Measurements from ENCODE around the gene DSCAM. TPM values are rescaled to one million over a fixed set of nuclear protein-coding genes. Genes with fewer than 3 reads are reported as not detected.

Gene DSCAM
- total RNA-seq, 8 experiments from 2014 or later: 0.05 to 8.7 (median 4.4) TPM

- in situ Hi-C loops (cut with MboI; ENCODE audit: low pct_unique_long_range_greater_than_20kb in 2 of 9, low sequenced_read_pairs in 9 of 9, unreplicated experiment in 9 of 9): no loop called here
- WGBS, 10 experiments: 21 to 80% (median 33%) methylated on average over 1 to 2 of the region's 2 CpGs; no CpG with 5 or more reads in 5 of the 10 experiments
- no peak for ATAC-seq (replicated peaks in 6 of 8)
These were observed 878.9 kb downstream of the DSCAM start for GRCh38 chr21:39968010-39968409.

GRCh38 chr21:39966786-39967185, 880.2 kb downstream of the DSCAM start:
- 10 to 100% (median 60%) methylated on average over 1 to 3 of the region's 3 CpGs; no CpG with 5 or more reads in 5 of the 10 experiments for WGBS, 10 experiments
- no peak for ATAC-seq (replicated peaks in 6 of 8)
- in situ Hi-C loops (cut with MboI; ENCODE audit: low pct_unique_long_range_greater_than_20kb in 2 of 9, low sequenced_read_pairs in 9 of 9, unreplicated experiment in 9 of 9): no loop called here

More at GRCh38 chr21:39968010-39968409, 878.9 kb downstream of the DSCAM start:
- H3K4me3 ChIP-seq: no peak overlapping the region
- peaks cover 0 to 12% of the 10 kb centered on the region in 2 donors for H3K4me1 ChIP-seq (replicated peaks in 1 of 2)
- H3K27ac ChIP-seq: no peak overlapping the region

GRCh38 chr21:39965026-39965425, 881.9 kb downstream of the DSCAM start:
- no peak overlapping the region for H3K27ac ChIP-seq
- 0 to 100% (median 50%) methylated on average over 1 of the region's 1 CpG; no CpG with 5 or more reads in 4 of the 10 experiments for WGBS, 10 experiments
- H3K4me3 ChIP-seq: no peak overlapping the region
- in situ Hi-C loops (cut with MboI; ENCODE audit: low pct_unique_long_range_greater_than_20kb in 2 of 9, low sequenced_read_pairs in 9 of 9, unreplicated experiment in 9 of 9): no loop called here
- H3K4me1 ChIP-seq (replicated peaks in 1 of 2): no peaks in the 10 kb centered on the region
- no peak for ATAC-seq (replicated peaks in 6 of 8)

More at GRCh38 chr21:39966786-39967185, 880.2 kb downstream of the DSCAM start:
- Histone ChIP-seq H3K4me1 (replicated peaks in 1 of 2) (peaks cover 0 to 3% of the 10 kb centered on the region in 2 donors), H3K4me3 (no peak overlapping the region), H3K27ac (no peak overlapping the region)

GRCh38 chr21:39961251-39961650, 885.7 kb downstream of the DSCAM start:
- in situ Hi-C loops (cut with MboI; ENCODE audit: low pct_unique_long_range_greater_than_20kb in 2 of 9, low sequenced_read_pairs in 9 of 9, unreplicated experiment in 9 of 9): no loop called here
- no peak for ATAC-seq (replicated peaks in 6 of 8)
- Histone ChIP-seq H3K4me3 (no peak overlapping the region), H3K27ac (no peak overlapping the region), H3K4me1 (replicated peaks in 1 of 2) (no peaks in the 10 kb centered on the region)
- 0 to 83% (median 49%) methylated on average over 1 of the region's 1 CpG; no CpG with 5 or more reads in 4 of the 10 experiments for WGBS, 10 experiments
